Stimulated activated CD4-positive, alpha-beta T cell treated with anti-CD3 and anti-CD28 coated beads, Interleukin-12 subunit alpha, Interleukin-12 subunit beta, amount 100 ng/mL, for 48 hours (primary cell): ENCODE measurements around the gene METAP1.
"Not testable (repeated sequence)": the region's sequence is repeated elsewhere in the genome, so short reads cannot be mapped to it uniquely, and the experiment has no call there.

Experiments used
- DNase-seq, 3 donors: peaks; one replicate each; pipeline ENCODE4 v3.0.0-alpha.2; 2020; ENCODE audit warnings: low read depth in 2 of 3, low spot score in 1 of 3

Gene METAP1

DNA sequence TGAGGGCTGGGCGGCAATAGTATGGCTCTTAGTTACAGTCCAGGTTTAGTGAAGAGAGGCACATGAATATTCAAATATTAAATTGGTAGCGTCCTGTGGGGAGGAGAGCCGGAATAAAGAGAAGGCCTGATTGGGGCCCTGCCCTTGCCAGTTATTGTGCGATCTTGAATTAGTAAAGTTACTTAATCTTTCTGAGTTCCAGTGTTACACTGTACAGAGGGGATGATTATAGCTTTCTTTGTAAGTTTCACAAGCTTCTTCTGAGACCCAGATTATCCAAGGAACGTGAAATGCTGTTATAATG lies 1.2 kb downstream of the METAP1 start:
- no peak for DNase-seq

DNA sequence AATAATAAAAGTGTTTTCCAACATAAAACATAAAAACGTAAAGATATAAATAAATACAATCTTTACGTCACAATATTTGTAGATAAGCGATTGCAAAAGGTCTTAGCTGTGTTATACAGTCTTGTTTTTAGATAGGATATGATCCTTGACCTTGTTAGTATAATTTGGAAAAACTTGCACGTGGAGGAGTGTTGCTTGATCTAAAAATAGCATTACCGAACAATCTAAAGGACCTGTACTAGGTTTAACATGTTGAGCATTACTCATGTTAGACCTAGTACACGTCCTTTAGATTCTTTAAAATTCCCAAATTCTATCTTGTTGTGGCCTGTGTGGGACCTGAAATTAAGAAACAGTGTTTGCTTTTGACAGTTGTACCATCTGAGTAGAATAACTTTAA lies 1.6 kb downstream of the METAP1 start:
- no peak for DNase-seq

DNA sequence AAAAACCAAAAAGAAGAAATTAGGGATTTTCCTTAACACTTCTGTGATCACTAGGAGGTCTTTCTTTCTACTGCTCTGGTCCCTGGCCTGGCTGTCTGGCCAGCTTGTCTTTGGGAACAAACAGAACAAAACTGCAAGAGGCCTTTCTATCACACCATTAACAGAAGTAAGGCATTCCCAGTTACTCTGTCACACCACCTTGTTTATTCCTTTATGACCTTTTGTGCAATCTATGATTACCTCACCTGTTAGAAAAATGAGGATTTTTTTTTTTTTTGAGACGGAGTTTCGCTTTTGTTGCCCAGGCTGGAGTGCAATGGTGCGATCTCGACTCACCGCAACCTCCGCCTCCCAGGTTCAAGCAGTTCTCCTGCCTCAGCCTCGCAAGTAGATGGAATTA lies 3.0 kb downstream of the METAP1 start:
- no peak for DNase-seq

DNA sequence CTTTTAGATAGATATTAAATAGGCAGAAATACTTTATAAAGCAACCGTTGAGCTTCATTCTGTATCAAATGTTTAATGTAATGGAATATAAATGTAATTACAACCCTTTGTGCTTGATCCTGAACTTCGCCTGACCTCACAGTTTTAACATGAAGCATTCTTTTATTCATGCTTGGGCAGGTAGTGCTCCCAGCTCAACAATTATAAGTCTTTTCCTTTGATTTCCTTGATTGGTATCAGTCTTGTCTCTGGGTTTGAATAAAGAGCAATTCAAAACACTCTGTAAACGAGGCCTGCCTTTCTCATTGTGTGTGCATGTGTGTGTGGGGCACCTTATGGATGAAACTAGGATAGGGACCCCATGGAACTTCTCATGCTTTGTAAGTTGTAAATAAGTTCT lies 6.8 kb downstream of the METAP1 start:
- DNase-seq, result no peak

DNA sequence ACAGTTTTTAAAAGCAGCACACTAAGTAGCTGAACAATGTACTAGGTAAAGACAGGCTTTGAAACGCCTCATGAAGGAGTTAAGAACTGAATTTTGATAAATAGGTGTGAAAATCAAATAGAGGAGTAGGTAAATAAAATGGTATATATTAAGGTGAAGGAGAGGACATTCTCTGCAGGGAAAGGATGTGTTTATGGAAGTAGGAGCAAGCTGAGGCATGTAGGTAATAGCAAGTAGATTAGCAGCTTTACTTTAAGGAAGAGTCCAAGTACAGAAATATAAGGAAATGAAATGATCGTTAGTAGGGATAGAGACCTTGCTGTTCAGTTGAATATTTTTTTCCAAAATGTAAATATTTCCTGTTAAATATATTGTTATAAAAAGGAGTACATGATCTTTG lies 12.5 kb downstream of the METAP1 start:
- no peak for DNase-seq

DNA sequence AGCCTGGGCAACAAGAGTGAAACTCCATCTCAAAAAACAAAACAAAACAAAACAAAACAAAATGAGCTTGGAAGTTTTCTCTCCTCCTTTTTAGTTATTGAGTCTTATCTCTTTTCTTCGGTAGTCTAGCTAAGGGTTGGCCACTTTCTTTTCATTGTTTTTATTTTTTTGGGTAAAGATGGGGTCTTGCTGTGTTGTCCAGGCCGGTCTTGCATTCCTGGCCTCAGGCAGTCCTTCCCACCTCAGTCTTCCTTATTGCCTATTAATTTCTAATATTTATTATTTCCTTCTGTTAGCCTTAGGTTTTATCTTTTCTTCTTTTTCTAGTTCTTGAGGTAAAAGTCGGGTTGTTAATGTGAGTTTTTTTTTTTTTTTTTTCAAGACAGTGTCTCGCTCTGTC lies 16.4 kb downstream of the METAP1 start:
- no peak for DNase-seq

DNA sequence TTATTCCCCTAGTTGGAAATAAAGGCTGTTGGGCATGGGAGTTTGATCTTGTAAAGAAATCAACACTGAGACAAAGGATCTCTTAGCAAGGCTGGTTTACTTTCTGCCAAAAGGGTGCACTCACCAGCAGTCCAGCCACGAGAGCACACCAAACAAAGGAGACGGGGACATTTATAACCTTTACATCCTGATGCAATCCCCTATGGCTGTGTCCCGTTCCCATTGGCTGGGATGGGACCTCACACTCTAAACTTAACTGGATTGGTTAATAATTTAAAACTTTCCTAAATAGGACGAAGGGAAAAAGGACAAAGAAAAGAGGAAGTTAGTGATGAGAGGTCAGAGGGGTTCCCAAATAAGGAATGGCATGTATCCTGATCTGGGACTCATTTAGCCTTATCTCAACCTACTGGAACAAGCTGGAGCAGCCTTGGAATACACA lies 17.9 kb downstream of the METAP1 start:
- DNase-seq, result no peak

DNA sequence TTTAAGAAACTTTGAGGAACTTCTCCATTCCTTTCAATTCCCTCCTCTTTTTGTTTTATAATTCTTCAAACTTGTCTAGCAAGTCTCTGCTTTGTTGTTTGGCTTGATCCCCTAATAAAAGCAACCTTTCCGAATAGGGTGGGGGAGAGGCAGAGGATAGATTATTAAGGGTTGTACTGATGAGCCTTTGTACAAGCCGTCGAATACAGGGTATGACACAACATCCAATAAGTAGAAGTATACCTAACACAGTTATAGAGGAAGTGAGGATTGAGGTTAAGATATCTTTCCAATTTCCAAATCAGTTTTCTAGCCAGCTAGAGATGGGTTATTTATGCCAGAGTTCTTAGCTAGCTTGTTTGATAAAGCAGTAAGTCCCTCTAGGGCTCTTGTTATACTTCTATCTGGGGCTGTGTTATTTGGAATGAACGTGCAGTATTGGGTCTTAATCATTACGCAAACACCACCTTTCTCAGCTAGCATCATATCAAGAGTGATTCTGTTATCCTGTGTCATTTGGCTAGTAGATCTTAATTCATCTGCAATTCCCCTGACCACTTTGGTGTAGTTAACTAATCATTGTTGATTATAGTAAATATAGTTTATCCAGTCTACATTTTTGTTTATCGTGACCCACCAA lies 18.5 kb downstream of the METAP1 start:
- no peak for DNase-seq

DNA sequence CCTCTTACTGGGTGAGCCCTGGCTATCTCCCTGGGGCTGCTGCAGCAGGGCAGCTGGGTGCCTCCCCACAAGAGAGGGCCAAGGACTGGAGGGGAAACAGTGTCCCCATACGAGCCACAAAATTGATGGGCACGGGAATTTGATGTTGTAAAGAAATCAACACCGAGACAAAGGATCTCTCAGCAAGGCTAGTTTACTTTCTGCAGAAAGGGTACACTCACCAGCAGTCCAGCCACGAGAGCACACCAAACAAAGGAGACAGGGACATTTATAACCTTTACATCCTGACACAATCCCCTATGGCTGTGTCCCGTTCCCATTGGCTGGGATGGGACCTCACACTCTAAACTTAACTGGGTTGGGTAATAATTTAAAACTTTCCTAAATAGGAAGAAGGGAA lies 25.9 kb downstream of the METAP1 start:
- DNase-seq, result no peak

DNA sequence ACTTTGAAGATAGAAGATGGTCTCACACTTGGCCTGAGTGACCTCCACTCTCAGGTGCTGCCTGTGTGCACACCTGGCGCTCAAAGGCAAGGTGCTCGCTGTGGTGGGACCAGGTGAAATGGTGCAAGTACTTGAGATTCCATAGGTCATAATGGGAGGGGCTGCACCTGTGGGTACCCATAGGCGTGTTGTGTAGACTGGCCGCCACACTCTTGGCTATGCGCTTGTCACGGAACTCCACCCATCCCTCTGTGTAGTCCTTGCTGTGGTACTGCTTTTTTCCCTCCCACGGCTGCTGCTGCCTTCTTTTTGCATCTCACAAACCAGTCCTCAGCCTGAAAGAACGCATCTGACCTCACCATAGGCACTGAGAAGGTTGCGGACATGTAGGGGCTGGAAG lies 27.0 kb downstream of the METAP1 start:
- DNase-seq, result no peak

DNA sequence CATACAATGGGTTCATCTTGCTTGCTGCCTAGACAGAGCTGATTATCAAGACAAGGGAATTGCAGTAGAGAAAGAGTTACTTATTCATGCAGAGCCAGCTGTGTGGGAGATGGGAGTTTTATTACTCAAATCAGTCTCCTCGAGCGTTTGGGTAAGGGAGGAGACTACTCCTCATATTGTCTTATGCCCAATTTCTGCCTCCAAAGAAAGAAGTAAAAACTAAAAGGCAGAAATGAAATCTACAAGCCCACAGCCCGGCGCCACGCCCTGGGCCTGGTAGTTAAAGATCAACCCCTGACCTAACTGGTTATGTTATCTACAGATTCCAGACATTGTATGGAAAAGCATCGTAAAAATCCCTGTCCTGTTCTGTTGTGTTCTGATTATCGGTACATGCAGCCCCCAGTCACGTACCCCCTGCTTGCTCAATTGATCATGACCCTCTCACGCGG lies 28.3 kb downstream of the METAP1 start:
- not testable (repeated sequence) for DNase-seq

DNA sequence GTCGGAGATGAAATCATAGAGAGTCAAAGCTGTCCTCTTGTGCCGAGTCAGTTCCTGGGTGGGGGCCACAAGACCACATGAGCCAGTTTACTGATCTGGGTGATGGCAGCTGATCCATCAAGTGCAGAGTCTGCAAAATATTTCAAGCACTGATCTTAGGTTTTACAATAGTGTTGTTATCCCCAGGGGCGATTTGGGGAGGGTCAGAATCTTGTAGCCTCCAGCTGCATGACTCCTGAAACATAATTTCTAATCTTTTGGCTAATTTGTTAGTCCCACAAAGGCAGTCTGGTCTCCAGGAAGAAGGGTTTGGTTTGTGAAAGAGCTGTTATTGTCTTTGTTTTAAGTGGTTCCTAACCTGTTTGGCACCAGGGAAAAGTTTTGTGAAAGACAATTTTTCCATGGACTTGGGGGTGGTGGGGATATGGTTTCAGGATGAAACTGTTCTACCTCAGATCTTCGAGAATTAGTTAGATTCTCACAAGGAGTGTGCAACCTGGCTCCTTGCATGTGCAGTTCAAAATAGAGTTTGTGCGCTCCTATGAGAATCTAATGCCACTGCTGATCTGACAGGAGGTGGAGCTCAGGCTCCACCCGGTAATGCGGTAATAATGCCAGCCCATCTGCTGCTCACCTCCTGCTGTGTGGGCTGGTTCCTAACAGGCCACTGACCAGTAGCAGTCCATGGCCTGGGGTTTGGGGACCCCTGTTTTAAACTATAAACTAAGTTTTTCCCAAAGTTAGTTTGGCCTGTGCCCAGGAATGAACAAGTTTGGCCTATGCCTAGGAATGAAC lies 29.2 kb downstream of the METAP1 start:
- DNase-seq, result no peak

DNA sequence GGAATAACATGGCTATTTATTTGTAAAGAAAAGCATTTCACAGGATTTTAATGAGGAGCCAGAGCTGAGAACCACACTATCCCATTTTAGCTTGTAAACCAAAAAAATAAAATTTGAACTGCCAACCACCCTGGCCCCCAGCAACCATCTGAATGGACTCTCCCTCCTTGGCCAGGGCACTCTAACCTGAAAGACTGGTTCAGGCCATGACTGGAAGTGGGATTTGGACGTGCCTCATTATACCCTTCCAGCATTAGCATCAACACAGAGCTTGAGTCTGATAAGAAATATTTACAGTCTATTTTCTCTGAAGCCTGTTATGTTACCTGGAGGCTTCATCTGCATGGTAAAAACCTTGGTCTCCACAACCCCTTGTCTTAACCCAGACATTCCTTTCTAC lies 30.0 kb downstream of the METAP1 start:
- no peak for DNase-seq

DNA sequence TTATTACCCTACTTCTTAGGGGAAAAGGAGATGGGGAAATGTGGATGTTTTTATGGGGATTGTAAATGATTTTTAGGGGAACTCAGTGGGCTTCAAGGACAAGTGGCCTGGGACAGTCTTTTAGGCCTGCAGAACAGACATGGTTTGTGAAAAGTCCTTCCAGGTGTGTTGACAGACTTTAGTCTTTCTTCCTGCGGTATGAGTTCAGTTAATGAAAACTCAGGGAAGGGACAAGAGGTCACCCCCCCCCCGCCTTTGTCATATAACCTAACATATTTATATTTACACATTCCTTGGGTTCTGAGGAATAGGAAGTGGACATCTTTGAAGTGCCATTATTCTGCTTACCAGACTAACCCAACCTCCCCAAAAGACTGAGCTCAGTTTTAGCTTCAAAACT lies 31.8 kb downstream of the METAP1 start:
- no peak for DNase-seq

DNA sequence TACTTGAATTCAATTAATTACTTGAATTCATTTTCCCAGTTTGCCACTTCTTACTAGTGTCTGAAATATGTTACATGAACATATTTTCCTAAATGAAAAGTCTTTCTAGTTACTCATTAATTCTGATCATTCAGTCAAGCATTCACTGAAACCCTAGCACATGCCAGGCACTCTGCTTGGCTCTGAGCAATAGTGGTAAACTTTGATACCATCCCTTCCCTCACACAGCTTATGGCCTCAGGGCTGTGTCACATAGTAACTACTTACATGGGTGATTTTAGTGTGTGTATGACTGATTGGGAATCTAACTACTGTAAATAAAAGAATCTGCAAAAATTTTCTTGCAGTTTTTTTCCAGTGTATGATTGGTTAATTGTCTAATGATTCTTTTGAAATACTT lies 32.7 kb downstream of the METAP1 start:
- no peak for DNase-seq

DNA sequence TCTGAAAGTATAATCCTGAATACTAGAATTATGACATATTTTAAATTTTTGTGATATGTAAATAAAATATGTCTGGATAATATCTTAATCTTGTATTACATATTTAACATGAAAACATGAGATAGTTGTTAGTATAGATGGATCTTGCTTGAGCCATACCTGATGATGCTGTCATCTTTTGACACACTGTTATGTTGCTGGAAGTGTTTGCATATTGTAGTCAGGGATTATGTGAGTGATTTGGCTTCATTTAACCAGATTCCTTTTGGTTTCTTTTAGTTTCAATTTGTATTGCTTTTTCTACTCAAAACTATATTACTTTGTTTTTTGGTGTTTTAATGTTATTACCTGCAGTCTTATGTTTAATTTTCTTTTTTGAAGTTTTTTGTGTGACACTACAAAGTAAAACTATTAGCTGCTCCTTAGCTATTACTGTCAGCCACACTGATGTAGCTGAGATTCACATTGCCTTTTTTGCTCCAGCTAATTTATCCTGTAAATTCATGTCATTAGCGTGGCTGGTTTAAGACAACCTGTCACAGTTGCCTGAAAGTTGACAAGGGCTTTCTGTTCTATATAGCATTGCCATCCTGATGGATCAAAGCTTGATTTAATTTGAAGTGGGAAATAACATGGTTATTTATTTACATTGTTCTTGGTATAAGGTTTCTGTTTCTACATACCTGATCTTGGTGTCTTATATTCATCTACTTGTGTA lies 33.7 kb downstream of the METAP1 start:
- DNase-seq, result no peak

DNA sequence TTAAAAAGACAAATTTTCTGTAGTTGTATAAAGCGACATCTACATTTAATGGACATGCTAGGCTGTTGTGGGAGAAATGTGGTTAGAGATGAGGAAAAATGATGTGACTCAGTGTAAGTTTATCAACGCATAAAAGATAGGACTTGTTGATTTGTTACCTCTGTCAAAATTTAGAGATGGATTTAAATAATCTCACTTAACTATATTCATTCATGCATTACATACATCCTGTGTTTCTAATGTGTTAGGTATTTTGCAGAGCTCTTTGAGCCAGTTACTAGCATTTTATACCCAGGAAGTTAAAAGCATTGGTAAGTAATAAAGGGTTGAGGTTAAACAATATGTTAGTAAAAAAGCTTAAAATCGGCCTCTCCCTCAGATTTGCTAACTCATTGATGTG lies 34.3 kb downstream of the METAP1 start:
- no peak for DNase-seq

DNA sequence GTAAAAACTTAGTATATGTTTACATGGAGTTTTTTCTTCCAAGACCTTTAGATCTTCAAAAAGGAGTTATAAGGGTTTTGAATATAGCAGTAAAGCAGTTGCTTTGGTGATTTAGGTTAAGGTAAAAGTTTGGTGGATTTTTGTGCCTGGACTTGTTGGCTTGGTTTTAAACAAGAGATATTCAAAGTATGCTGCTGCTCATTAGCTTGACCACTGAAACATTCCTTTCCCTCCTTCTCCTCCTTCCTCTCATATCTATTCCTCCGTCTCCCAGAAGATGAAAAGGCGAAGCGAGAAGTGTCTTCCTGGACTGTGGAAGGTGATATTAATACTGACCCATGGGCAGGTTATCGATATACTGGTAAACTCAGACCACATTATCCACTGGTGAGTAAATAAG lies 38.4 kb downstream of the METAP1 start:
- DNase-seq, result no peak

DNA sequence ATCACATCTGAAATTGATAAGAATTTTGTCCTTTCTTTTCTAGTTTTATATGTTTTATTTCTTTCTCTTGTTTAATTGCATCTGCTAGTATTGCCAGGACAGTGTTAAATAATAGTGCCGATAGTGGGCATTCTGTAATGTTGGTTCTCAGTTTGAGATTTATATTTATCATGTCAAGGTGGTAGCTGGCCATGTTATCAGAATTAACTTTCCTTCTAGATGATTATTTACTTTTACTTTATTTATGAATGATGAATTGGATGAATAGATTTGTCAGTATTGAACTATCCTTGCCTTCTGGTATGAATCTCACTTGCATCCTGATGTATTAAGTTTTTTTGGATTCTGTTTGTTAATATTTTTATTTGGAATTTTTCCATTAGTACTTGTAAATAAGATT lies 42.7 kb downstream of the METAP1 start:
- DNase-seq, result no peak

DNA sequence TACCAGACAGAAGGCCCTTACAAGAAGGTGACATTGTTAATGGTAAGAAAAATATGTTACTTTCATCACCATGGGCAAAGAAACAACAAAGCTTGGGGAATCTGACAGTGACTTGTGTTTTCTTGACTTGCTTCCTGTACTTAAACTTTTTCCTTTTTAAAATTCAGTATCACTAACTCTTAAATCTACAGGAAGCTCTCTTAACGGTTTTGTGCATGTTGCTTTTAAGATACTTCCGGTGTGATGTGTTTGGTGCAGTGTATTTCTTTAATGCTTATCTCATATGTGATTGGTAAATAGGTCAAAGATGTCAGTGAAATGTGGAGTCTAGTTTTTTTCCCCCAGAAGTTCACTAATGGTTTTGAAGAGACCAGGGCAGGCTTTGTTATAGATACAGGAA lies 47.8 kb downstream of the METAP1 start:
- DNase-seq, result no peak

DNA sequence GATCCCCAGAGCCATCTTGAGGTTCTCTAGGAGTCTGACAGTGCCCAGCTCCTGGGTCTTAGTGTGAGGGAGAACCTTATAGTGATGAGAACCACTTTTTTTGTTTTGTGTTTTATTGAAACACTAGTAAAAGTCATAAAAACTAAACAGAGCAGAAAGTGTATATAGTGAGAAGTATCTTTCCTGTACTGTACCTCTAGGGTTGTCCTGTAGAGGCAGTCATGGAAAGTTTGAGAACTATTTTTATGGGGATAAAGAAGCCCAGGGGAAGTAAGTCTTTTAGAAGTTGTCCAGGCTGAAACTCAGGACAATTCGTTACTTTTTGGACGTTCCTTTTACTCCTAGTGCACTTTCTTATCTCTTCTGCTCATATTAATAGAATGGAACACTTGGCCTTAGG lies 52.2 kb downstream of the METAP1 start:
- DNase-seq, result no peak

DNA sequence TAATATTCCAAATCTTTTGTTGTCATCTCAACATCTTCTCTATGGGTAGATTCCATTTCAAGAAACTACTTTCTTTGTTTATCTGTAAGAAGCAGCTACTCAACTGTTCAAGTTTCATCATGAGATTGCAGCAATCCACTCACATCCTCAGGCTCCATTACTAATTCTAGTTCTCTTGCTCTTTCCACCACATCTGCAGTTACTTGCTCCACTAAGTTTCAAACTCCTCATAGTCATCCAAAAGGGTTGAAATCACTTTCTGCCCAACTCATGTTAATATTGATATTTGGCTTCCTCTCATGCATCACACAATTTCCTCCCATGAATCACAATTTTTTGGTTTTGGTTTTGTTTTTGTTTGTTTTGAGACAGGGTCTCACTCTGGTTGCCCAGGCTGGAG lies 57.4 kb downstream of the METAP1 start:
- no peak for DNase-seq
